Activated CD8-positive, alpha-beta memory T cell treated with anti-CD3 and anti-CD28 coated beads, Interleukin-2, amount 50 U/mL, for 1 hour (primary cell): Measurements from ENCODE around the gene FCHSD1.

ENCODE experiments used
- DNase-seq: peaks from one replicate; pipeline ENCODE4 v3.0.0-alpha.2; 2020; ENCODE audit errors: extremely low read depth

The FCHSD1 gene

GRCh38 chr5:141641634-141642267 lies 9.5 kb downstream of the FCHSD1 start:
- DNase-seq = no peak

GRCh38 chr5:141640698-141641097 lies 10.5 kb downstream of the FCHSD1 start:
- DNase-seq = no peak

- no peak for DNase-seq
Measured at GRCh38 chr5:141640051-141640415, 11.2 kb downstream of the FCHSD1 start.

DNA sequence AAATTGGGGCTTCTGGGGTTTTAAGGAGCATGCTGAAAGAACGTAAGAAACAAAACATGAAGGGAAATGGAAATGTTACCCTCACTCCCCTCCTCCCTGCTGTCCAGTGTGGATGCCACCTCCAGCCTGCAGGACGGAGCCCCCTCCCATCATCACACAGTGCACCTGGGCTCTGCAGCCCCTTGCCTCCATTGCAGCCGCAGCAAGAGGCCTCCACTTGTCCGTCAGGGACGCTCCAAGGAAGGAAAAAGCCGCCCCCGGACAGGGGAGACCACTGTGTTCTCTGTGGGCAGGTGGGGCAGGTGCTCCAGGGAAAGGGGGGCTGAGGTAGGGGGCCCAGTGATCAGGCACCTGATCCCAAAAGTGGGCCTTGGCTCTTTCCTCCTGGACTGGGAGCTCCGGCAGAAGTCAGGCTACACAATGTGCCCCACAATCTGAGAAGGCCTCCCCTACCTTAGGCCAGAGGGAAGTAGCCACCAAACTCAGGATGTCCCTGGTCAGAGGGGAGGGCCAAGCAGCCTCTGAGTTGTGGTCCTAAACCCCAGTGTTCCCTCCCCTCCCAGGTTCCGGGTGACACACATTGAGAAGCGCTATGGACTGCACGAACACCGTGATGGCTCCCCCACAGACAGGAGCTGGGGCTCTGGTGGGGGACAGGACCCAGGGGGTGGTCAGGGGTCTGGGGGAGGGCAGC lies 11.7 kb downstream of the FCHSD1 start:
- DNase-seq = no peak

DNA sequence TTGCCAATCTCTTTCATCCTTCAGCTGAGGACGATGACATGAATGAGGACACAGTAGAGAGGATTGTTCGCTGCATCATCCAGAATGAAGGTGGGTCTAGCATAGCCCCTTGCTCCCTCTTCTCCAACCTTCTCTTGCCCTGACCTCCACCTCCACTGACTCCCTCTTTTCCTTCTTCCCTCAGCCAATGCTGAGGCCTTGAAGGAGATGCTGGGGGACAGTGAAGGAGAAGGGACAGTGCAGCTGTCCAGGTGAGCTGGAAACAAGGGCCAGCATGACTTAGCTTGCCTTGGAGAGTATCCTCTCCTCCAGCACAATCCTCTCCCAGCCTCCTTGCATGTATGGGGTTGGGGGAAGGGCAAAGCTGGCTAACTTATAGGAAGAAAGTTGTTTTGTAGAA lies 12.4 kb downstream of the FCHSD1 start:
- DNase-seq = no peak

- DNase-seq = no peak
Measured at GRCh38 chr5:141637767-141638419, 13.3 kb downstream of the FCHSD1 start.

- DNase-seq = no peak
Measured at GRCh38 chr5:141637123-141637766, 14.0 kb downstream of the FCHSD1 start.

- DNase-seq = peak; percentile 71
Measured at GRCh38 chr5:141636413-141637122, 14.7 kb downstream of the FCHSD1 start, which contains the start of the genes HDAC3 and RELL2. Gene HDAC3 (minus strand): TSS chr5:141636849. CDS start chr5:141636790, 59 bp downstream. Gene RELL2 (plus strand): TSS chr5:141636997. CDS start chr5:141638226, 1,229 bp downstream.

- DNase-seq = no peak
Measured at GRCh38 chr5:141636106-141636412, 15.2 kb downstream of the FCHSD1 start.

DNA sequence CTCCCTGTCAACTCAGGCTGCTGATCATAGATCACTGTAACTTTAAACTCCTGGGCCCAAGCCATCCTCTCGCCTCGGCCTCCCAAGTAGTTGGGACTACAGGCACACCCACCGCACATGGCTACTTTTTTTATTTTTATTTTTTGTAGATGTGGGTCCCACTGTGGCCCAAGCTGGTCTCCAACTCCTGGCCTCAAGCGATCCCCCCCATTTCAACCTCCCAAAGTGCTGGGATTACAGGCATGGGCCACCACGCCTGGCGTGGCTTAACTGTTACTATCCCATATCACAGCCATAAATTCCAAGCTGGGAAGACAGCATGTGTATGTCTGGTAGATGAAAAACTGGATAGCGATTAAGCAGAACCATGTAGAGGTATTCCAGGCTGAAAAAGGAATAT lies 15.6 kb downstream of the FCHSD1 start:
- DNase-seq = no peak

- no peak for DNase-seq
Measured at GRCh38 chr5:141634720-141635119, 16.5 kb downstream of the FCHSD1 start.

DNA sequence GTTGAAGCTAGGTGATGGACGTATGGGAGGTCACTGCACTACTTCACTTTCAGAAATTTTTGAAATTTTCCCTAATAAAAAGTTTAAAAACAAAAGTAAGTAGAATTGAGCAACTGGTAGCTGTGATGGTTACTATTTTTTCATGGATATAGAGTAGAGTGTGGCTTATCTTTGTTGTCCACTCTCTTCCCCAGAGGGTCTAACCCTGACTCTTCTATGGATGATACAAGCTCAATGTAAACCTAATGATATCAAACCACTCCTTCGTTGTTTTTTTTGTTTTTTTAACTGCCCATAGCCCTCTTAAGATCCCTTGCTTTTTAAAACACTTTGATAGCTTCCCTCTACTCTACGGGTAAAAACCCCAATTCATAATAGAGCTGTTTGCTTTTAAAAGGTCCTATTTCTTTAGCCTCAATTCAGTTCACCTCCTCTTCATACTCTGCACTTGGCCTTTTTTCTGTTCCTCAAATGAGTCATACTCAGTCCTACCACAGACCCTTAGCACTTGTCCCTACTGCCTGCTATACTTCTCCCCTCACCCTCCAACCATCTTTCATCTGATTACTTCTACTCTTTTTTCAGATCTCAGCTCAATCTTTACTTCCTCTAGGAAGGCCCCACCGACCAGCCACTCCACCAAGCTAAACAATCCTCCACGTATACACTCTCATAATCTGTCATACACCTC lies 17.2 kb downstream of the FCHSD1 start:
- no peak for DNase-seq

GRCh38 chr5:141632650-141633049 lies 18.6 kb downstream of the FCHSD1 start:
- DNase-seq = no peak

DNA sequence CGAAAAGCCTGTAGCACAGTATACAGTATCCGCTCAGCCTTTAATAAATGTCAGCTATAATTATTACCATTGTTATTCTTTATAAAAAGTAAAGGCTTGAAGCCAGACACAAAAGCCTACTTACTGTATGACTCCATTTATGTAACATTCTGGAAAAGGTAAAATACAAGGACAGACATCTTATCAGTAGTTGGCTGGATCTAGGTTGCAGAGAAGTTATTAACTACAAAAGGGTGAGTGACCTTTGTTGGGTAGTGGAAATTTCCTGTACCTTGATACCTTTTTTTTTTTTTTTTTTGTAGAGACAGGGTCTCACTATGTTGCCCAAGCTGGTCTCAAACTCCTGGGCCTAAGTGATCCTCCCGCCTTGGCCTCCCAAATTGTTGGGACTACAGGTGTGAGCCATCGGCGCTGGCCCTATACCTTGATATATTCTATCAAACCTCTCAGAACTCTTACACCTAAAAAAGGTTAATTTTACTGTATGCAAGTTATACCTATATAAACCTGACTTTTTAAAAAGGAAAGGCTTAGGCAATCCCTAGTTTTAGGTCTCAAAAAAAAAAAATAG lies 20.6 kb downstream of the FCHSD1 start:
- no peak for DNase-seq

- no peak for DNase-seq
Measured at GRCh38 chr5:141628175-141628788, 22.9 kb downstream of the FCHSD1 start.

DNA sequence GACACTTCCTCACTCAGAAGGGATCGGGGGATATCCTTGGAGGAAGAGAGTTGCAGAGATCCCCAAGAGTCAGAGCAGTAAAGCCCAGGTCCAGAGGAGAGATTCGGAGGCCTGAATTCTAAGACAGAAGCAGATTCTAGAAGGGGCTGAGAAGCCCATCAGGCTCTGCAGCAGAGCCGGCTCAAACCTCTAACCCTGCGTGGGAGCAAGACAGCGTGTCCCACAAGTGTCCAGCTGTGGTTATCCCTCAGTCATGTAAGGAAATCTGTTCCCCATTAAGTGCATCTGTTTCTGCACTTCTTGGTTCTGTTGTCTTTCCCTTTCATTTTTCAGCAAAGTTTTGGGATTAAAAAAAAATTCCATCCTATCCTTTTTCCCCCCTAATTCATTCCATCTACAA lies 27.6 kb downstream of the FCHSD1 start:
- no peak for DNase-seq

GRCh38 chr5:141623186-141623585 lies 28.0 kb downstream of the FCHSD1 start:
- no peak for DNase-seq

DNA sequence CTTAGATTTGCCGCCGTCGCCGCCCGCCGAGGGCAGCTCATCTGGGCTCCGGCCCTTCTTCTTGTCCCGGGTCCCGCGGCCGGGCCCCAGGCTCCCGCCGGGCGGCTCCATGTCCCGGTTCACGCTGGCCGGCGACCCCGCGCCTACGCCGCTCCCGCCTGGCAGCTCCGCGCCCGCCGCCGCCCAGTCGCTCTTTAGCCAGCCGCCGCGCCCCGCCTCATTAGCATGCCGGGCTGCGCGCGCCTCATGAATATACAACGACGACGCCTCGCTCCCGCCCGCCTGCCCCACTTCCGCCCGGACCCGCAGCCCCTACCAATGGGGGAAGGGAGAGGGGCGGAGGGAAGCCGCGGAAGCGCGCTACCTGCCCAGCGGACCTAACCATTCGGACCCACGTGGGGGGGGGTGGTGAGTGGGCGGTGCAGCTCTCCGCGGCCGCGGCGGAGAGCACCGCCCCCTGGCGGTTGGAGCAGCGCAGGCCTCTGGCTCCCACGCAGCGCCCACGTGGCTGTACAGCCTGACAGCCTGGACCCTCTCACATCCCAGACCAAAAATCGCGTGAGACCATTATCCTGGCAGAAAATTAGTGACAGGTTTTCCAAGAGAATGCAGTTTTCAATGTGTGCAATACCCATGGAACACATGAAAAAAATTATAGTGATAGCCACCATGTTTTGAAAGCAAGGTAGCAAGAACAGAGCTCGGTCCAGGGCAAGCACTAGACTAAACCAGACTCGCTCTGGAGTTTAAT lies 32.2 kb downstream of the FCHSD1 start, which contains the start of gene DIAPH1:
Gene DIAPH1 (minus strand): TSS at position 197 of the 751 bp plus-strand sequence. CDS start 86 bp downstream, at position 111.
- peak; percentile 93 for DNase-seq

DNA sequence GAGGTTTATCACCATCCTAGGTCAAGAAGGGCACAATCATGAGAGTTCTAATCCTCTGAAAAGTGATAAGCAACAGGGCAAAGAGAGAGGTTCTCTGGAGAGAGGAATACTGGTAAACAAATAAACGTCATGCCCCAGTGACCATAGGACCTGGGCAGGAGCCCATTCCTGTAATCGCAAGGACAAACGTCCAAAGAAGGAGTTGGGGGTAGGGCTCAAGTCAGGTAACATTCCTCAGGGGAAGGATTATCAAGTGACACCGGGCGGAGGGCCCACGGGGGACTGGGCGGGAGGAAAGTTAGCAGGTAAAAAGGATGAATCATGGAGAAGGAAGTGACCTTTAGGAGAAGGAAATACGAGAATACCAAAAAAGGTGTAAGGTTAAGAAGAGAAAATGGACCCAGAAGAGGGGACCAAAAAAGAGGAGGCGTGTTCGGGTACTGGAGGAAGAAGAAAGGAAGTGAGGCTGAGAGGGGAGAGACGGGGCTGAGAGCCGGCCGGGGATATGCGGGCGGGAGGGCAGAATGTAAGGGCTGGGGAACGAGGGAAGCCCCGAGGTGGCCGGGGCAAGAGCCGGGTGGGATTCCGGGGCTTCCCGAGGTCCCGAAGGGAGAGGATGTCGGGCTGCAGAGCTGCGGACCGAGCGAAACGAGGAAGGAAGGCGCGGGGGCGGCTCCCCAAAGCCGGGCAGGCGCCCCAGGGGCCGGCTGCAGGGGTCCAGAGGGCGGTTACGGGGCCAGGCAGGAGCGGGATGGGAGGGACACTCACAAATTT lies 33.0 kb downstream of the FCHSD1 start:
- DNase-seq = no peak
